GM13976 (cell line): ENCODE data around the gene AXL.

Experiments
- DNase-seq: peaks from one replicate; pipeline ENCODE4 v3.0.0; 2012; ENCODE audit warnings: low spot score
- in situ Hi-C: fragments of 300-500 bp; cut with MboI; formaldehyde crosslinking; loops from one replicate; pipeline ENCODE4 v1.12.0; 2022; ENCODE audit warnings: low sequenced_read_pairs, mixed read lengths, inconsistent platforms; ENCODE audit not compliant: unreplicated experiment
- TF ChIP-seq, protein P1 (sequence below): IDR thresholded peaks from 2 replicates; pipeline ENCODE4 v1.5.1; 2012; ENCODE audit warnings: borderline replicate concordance, mild to moderate bottlenecking; ENCODE audit not compliant: insufficient read depth; ENCODE audit errors: extremely low read depth, missing control alignments, control extremely low read depth

AXL gene

DNA sequence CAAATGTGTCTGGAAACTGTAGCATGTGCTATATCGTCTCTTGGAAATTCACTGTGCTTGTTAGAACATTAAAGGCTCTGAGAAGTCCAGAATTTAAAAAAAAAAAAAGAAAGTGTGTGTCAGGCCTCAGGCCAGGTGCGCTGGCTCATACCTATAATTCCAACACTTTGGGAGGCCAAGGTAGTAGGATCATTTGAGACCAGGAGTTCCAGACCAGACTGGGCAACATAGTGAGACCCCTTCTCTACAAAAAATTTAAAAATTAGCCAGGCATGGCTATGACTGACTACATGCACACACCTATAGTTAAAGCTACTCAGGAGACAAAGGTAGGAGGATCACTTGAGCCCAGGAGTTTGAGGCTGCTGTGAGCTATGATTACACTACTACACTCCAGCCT, 50.0 kb downstream of the AXL start:
- no peak for DNase-seq
- in situ Hi-C loops: no loop called here
- TF ChIP-seq, protein P1, sequence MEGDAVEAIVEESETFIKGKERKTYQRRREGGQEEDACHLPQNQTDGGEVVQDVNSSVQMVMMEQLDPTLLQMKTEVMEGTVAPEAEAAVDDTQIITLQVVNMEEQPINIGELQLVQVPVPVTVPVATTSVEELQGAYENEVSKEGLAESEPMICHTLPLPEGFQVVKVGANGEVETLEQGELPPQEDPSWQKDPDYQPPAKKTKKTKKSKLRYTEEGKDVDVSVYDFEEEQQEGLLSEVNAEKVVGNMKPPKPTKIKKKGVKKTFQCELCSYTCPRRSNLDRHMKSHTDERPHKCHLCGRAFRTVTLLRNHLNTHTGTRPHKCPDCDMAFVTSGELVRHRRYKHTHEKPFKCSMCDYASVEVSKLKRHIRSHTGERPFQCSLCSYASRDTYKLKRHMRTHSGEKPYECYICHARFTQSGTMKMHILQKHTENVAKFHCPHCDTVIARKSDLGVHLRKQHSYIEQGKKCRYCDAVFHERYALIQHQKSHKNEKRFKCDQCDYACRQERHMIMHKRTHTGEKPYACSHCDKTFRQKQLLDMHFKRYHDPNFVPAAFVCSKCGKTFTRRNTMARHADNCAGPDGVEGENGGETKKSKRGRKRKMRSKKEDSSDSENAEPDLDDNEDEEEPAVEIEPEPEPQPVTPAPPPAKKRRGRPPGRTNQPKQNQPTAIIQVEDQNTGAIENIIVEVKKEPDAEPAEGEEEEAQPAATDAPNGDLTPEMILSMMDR: no peak

DNA sequence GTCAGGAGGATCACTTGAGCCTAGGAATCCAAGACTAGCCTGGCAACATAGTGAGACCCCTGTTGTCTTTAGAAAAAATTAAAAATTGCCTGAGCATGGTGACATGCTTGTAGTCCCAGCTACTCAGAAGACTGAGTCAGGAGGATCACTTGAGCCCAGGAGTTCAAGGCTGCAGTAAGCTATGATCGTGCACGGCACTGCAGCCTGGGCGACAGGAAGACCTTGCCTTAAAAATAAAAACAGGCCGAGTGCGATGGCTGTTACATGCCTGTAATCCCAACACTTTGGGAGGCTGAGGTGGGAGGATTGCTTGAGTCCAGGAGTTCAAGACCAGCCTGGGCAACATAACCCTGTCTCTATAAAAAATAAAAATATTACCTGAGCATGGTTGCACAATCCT, 50.5 kb downstream of the AXL start:
- DNase-seq: no peak
- TF ChIP-seq, protein P1: no peak
- in situ Hi-C loops: no loop called here

DNA sequence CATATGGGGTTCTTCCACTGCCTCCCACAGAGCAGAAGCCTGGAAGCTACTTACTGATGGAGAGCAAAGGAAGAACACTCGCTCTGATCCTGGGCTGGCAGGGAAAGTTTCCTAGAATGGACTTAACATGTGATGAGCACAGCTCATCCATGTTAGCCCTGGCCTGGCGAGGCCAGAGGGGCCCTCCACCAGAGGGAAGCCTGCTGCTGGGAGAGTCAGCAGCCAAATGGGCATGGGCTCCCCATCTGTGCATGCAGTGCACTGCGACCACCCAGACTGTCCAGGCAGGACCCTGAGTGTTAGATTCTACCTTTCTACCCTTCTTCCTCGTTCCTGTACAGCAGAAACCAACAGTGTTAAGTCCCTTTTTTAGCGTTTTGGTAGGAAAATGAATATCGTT, 54.1 kb downstream of the AXL start:
- TF ChIP-seq, protein P1: no peak
- DNase-seq: no peak
- in situ Hi-C loops: no loop called here

DNA sequence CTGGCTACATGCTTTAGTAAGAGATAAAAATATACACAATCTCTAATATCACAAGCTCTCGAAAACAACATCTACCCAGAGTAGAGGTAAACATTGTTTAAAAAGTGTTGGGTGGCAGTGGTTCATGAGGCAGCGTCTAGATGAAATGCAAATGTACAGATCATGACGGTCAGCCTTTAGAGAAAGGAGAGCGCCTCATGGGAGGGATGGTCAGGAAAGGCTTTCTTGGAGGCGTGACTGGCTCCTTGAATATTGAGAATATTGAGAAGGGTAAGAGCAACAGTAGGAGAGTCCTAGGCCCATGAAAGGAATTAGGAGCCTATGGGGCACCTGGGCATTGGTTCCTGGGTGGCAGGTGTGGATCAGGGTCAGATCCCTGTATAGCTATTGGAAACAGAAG, 55.8 kb downstream of the AXL start:
- DNase-seq: no peak
- TF ChIP-seq, protein P1: no peak
- in situ Hi-C loops: no loop called here

DNA sequence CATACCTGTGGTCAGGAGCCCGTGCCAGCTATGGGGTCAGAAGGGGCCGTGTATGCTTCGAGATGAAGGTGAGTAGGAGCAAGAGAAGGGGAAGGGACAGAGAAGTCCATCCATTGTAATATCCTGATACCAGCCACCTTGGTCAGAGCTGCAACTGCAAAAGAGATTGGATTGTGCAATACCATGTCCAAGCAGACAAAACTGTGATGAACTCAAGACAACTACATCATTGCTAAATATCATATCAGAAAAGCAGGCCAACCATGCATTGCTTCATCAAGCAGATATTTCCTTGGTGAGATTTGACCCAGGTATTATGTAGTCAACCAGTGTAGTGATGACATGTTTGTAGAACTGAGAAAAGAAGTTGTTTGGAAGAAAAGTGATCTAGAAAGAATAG, 57.2 kb downstream of the AXL start:
- in situ Hi-C loops: no loop called here
- no peak for DNase-seq
- TF ChIP-seq, protein P1: no peak

DNA sequence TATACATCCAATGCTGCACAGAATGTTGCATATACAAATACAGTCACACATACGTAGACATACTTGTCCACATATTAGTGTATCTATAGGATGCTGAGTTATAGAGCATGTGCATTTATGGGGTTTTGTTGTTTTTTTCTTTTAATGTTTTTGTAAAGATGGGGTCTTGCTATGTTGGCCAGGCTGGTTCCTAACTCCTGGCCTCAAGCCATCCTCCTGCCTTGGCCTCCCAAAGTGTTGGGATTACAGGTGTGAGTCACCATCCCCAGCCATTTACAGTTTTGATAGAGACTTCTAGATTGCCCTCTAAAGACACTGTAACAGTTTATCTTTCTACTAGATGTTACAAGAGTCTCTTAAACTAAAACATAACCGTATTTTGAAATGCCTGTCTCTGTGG, 59.5 kb downstream of the AXL start:
- no peak for DNase-seq
- TF ChIP-seq, protein P1: no peak
- in situ Hi-C loops: no loop called here
